ENCODE measurements around the gene ZNF799. TPM values are rescaled to one million over a fixed set of nuclear protein-coding genes. Genes with fewer than 3 reads are reported as not detected.

ZNF799 gene
- 2.7 and 5.4 TPM in 2 replicates for total RNA-seq

DNA sequence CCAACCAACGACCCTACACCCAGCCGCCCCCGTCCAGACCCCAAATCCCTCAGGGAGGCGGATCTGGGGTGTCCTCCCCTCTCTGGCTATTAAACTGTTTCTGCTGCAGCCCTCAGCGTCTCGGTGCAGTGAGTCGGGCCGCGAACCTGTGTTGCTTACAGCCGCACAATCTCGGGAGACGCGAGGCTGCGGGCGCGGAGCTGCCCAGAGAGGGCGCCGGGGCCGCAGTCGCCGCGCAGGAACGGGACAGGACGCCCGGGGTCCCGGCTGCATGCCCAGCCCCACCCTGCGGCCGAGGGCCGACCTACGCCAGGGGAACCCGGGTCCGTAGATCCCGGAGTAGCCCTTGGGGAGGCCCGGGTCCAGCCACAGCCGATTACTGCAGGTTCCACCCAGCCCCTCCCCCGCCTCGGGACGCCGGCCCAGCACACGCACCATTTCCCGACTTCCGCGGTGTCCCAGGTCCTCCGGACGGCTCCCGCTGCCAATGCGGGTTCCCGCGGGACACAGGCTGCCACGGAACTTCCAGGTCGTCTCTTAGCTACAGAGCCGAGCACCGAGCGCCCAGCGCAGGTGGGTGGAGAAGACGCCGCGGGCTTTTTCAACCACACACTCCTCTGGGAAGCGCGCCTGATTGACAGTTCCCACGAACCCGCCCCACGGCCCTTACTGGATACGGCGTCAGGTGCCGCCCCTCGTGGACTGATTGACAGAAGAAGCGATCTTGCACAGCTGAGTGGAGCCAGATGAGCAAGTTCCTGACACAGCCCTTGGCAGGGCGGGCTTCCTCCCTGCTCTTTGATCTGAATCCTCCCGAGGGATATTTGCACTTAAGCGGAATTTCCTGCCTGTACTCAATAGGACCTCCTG lies at the start of gene ZNF799:
Gene ZNF799 (minus strand): TSS at position 639 of the 870 bp plus-strand sequence. CDS start 201 bp downstream, at position 438.

DNA sequence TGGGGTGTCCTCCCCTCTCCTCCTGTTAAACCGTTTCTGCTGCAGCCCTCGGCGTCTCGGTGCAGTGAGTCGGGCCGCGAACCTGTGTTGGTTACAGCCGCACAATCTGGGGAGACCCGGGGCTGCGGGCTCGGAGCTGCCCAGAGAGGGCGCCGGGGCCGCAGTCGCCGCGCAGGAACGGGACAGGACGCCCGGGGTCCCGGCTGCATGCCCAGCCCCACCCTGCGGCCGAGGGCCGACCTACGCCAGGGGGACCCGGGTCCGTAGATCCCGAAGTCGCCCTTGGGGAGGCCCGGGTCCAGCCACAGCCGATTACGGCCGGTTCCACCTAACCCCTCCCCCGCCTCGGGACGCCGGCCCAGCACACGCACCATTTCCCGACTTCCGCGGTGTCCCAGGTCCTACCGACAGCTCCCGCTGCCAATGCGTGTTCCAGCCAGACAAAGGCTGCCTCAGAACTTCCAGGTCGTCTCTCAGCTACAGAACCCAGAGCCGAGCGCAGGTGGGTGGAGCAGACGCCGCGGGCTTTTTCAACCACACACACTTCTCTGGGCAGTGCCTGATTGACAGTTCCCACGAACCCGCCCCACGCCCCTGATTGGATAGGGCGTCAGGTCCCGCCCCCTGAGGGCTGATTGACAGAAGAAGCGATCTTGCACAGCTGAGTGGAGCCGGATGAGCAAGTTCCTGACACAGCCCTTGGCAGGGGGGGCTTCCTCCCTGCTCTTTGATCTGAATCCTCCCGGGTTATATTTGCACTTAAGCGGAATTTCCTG lies 39.7 kb upstream of the ZNF799 start, which contains the start of gene ZNF443:
Gene ZNF443 (minus strand): TSS at position 481 of the 776 bp plus-strand sequence. CDS start 107 bp downstream, at position 374.

DNA sequence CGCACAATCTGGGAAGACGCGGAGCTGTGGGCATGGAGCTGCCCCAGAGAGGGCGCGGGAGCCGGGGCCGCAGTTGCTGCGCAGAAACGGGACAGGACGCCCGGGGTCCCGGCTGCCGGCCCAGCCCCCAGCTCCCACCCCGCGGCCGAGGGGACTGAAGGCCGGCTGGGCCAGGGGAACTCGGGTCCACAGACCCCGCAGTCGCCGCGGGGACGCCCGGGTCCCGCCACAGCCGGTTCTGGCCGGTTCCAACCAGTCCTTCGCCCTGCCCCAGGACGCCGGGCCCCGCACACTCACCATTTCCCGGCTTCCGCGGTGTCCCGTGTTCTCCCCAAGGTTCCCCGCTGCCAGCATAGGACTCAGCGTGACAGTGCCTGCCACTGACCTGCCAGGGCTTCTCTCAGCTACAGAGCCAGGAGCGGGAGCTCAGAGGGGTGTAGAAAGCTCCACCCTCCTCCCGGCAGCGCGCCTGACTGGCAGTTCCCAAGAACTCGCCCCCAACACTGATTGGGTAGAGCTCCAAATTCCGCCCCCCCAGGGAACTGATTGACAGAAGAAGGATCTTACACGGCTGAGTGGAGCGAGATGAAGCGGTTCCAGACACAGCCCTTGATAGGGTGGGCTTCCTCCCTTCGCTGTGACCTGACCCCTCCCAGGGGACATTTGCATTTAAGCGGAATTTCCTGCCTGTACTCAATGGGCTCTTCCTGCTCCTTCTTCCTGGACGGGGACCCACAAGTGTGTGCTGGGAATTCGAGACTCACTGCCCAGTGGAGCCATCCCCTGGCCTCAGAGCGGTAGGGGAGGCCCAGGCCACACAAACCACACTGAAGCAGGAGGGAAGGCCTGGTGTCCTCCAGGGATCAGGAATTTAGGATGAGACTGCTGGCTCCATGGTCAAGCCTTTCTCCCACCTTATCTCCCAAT lies 35.6 kb downstream of the ZNF799 start, which contains the start of gene ZNF442:
Gene ZNF442 (minus strand): TSS at position 448 of the 927 bp plus-strand sequence. CDS start 2,052 bp downstream, outside the sequence.

Other genes with a start within 250 kb of the ZNF799 start
- 4.1 and 6.7 TPM in 2 replicates for gene ZNF625, start 244.5 kb downstream of the ZNF799 start, total RNA-seq
- 2.5 and 3.6 TPM in 2 replicates for gene ZNF136, start 238.2 kb downstream of the ZNF799 start, total RNA-seq
- gene ZNF44, start 106.4 kb downstream of the ZNF799 start, total RNA-seq, result 2.2 and 2.3 TPM in 2 replicates
- gene ZNF563, start 67.6 kb downstream of the ZNF799 start, total RNA-seq, result 3.4 and 3.7 TPM in 2 replicates
- gene ZNF442, start 35.6 kb downstream of the ZNF799 start, total RNA-seq, result 0.94 and 2.5 TPM in 2 replicates
- gene ZNF443, start 39.8 kb upstream of the ZNF799 start, total RNA-seq, result 1.3 and 1.8 TPM in 2 replicates
- gene ZNF709, start 83.5 kb upstream of the ZNF799 start, total RNA-seq, result 0.13 and 1.4 TPM in 2 replicates
- gene ZNF564, start 150.2 kb upstream of the ZNF799 start, total RNA-seq, result 3.8 and 4.0 TPM in 2 replicates
- gene ZNF490, start 209.5 kb upstream of the ZNF799 start, total RNA-seq, result 4.5 and 8.0 TPM in 2 replicates
- 9.2 and 17.8 TPM in 2 replicates for gene ZNF791, start 209.6 kb upstream of the ZNF799 start, total RNA-seq